GM21717 (cell line): ENCODE data around the gene TRMT44.

Experiments used
- ATAC-seq: cut with Tn5 transposase; IDR thresholded peaks from one replicate; pipeline ENCODE4 v1.9.1; 2021; ENCODE audit warnings: mild to moderate bottlenecking, moderate library complexity; ENCODE audit not compliant: unreplicated experiment

The TRMT44 gene

GRCh38 chr4:8434251-8435073 is 6.1 kb upstream of the TRMT44 start:
- no peak for ATAC-seq

GRCh38 chr4:8435656-8436121 is 4.9 kb upstream of the TRMT44 start:
- peak; percentile 65 for ATAC-seq

GRCh38 chr4:8437281-8437680 is 3.3 kb upstream of the TRMT44 start:
- no peak for ATAC-seq

DNA sequence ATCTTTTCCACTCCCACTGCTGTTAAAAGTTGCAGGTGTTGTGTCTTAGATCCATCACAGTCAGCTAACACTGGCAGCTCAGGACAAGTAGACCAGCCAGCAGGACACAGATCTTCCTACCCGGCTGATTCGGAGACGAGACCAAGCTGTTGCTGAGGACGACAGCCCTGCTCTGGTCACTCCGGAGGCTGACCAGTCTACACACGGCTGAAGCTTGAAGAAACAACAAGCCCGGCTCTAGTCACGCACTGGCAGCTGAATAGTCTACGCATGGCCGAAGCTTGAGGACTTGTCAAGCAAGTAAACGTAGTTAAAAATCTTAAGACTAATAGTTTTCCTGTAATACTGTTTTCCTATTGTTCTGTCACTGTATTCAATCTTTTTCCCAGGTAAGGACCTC is 1.8 kb upstream of the TRMT44 start:
- no peak for ATAC-seq

DNA sequence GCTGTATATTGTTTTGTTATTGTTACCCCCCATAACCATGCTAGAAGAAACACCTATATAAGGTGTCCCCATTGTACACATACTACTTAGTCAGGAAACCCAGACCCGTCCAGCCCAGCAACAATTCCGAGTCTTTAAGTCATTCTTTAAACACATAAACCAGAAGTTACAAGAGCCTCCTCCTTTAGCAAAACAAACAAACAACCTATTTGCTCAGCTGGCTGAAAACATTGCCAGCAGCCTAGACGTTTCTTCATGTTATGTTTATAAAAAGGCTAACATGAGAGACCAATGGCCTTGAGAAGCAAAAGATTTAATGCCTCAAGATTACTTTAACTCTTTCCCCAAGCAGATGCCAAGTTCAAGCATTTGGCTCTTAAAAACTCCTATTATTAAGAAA is 1.4 kb upstream of the TRMT44 start:
- no peak for ATAC-seq

DNA sequence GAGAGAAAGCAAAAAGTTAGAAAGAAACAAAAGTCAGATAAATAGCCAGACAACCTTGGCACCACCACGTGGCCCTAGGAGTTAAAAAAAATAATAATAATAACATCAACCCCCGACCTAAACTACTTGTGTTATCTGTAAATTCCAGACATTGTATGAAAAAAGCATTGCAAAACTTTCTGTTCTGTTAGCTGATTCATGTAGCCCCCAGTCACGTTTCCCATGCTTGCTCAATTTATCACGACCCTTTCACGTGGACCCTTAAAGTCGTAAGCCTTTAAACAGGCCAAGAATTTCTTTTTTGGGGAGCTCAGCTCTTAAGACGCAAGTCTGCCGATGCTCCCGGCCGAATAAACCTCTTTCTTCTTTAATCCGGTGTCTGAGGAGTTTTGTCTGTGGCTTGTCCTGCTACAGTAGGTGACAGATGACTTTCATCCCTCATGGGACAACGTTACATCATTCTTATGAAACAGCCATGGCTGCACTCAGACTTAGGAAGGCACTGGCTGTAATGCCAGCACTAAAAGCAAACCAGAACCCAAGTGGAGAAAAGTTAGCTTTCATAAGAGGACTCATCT is 574 bp upstream of the TRMT44 start:
- peak; percentile 16 for ATAC-seq

- ATAC-seq: no peak
Observed at GRCh38 chr4:8441499-8442091, 1.0 kb downstream of the TRMT44 start.

GRCh38 chr4:8442596-8443358 is 2.2 kb downstream of the TRMT44 start:
- no peak for ATAC-seq

DNA sequence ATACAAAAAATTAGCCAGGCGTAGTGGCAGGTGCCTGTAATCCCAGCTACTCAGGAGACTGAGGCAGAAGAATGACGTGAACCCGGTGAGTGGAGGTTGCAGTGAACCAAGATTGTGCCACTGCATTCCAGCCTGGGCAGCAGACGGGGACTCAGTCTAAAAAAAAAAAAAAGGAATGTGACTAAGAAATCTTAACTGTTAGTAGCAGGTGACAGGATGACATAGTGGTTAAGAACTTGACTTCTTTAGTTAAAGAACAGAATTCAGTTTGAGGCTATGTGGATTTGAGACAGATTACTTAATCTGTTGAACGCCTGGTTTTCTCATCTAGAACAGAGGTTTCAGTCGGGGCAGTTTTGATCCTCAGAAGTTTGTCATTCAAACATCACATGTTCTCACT is 3.2 kb downstream of the TRMT44 start:
- ATAC-seq: no peak

- ATAC-seq: no peak
Observed at GRCh38 chr4:8446122-8446521, 5.5 kb downstream of the TRMT44 start.

GRCh38 chr4:8451440-8452182 is 11.0 kb downstream of the TRMT44 start:
- ATAC-seq: no peak

DNA sequence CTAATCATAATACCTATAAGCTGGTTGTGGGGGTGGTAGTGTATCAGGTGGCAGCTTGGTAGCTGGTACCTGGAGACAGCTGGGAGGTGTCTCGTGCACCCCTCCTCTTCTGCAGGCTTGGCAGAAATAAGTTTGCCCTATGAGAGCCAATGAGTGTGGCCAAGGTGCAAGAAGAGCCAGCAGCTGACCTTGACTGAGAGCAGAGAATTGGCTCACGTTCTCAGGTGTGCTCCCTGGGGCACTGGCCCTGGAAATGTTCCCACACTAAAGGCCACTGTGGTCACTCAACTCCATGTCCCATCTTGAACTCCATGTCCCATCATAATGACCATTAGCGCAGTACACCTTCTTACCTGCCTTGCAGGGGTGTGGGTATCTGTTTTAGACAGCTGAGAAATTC is 13.4 kb downstream of the TRMT44 start:
- no peak for ATAC-seq

- no peak for ATAC-seq
Observed at GRCh38 chr4:8457646-8458252, 17.2 kb downstream of the TRMT44 start.

DNA sequence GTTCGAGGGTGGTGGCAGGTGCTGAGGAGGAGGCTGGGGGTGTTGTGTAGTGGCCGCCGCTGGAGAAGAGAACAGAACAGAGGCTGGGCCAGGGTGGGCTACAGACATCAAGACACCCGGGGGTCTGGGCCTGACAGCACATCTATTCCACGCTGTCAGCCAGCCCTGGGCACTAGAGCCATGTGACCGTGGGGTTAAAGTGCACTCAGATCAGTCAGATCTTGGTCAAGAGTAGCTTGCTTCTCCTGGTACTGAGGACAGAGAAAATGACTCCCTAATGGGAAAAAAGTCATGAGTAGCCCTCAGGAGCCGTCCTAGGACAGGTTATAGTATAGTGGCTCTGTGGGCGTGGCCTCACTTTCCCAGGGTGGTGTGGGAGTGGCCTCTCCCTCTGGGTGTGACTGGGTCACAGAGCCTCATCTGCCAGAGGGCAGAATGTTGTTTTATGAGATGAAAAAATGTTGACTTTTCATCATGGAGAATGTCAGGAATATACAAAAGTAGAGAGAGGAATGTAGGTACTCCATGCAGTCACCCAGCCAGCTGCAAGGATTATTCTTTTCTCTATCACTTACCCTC is 19.4 kb downstream of the TRMT44 start:
- no peak for ATAC-seq

DNA sequence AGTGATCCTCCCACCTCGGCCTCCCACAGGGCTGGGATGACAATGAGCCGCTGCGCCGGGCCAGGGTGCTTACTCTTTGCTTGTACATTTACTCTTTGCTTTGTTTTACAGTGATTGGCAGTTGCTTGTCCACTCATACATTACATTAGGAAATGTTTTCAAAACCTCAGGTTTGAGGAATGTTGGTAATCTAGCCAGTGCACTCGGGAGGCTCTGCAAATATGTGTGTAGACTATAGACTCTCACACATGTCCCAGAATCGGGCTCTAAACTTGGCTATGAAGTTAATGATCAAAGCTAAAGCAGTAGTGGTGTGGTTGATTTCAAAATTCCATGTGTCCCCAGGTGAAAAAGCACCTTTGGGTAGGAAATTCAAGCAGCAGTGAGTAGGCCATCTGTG is 20.5 kb downstream of the TRMT44 start:
- no peak for ATAC-seq

GRCh38 chr4:8461616-8462015 is 21.0 kb downstream of the TRMT44 start:
- ATAC-seq: no peak

DNA sequence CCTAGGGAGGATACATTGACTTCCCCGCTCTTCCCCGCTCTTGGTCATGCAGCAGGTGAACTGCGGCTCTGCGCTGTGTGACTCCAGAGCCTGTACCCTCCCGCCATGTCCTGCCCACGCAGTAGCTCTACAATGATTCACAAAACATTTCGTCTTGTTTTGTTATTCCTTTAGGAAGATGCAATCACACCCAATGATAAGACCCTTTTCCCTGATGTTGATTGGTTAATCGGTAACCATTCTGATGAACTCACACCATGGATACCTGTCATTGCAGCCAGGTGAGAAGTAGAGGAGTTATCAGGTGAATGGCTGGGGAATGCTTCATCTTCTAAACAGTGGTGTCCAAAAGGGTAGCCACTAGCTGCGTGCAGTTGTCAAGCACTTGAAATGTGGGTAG is 23.2 kb downstream of the TRMT44 start:
- no peak for ATAC-seq

DNA sequence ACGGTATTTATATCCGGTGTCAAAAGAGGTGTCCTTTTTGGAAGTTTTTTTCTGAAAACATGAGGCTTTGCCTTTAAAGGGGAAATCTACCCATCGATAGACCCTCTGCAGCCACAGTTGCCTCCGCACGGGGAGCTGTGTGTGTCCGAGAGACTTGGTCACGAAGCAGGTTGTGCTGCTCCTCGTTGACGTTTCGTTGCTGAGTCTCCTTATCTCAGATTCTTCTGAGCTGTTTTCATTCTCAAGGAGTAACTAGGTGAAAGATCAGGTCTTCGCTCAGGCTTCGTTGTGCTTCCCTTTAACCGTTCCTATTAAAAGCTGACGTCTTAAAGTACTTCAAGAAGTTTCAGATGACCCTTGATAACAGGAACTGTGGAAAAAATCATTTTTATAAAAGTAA is 23.8 kb downstream of the TRMT44 start:
- ATAC-seq: no peak

DNA sequence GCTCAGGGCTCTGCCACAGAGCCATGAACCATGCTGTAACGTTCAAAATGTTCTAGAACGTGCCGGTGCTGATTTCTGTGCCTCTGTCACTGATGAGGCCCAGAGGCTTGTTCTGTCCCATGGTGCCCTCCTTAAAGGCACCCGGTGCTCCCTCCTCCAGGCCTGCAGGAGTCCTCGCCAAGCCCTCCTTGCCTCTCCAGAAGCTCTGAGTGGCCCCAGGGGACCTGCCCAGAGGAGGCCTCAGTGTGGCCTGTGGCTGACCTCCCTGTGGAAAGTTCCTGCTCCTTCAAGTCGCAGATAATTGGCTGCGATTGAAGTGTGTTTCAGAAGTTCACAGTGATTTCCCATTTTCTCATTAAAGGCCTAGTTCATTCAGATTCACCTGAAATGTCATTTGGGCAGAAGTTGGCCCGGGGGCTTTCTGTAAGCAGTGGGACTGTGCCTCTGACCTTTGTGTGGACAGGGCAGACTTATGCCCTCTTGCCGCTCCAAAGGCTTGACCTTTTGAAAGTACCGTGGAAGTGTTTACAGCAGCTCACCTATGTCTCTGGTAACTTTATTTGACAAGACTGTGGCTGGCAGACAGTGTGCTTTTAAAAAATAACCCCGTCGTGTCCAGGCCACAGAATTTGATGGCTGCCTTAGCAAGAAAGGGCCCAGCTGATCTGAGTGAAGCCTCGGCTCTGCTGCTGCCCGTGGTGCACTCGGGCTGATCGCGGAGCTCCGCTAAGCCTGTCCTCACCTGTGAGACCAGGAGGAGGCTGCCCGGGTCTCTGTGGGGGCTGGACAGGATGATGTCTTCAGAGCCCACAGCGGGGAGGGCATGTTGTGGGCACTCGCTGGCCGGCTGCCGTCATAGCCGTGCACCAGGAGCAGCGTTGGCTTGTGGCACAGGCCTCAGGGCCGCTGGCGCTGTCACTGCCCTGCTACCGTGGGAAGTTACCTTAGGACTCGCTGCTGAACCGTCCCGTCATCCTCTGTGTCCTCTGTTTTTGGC is 25.3 kb downstream of the TRMT44 start:
- ATAC-seq: no peak
